ENCODE measurements around the gene VSNL1.
A peak's percentile ranks its signal among the peaks of the same experiment; 100 is the strongest.

Gene VSNL1

GRCh38 chr2:17610521-17610920 is 70.0 kb downstream of the VSNL1 start:
- H3K4me1 ChIP-seq (ENCODE audit: insufficient read depth, poor library complexity, severe bottlenecking), result peaks cover 6% of the 10 kb centered on the region
- no peaks in the 10 kb centered on the region for H3K9me3 ChIP-seq (ENCODE audit: severe bottlenecking)
- no peak for TF ChIP-seq CTCF (IDR thresholded peaks at IDR 0.05; ENCODE audit: poor library complexity, severe bottlenecking)
- H3K4me3 ChIP-seq (ENCODE audit: severe bottlenecking), result no peak overlapping the region
- DNase-seq (ENCODE audit: low spot score), result no peak
- H3K27me3 ChIP-seq (ENCODE audit: insufficient read depth, poor library complexity, severe bottlenecking), result no peaks in the 10 kb centered on the region
- H3K36me3 ChIP-seq (ENCODE audit: low read depth), result no peaks in the 10 kb centered on the region
- ATAC-seq (ENCODE audit: low read depth), result no peak
- H3K27ac ChIP-seq (ENCODE audit: poor library complexity, severe bottlenecking), result no peak overlapping the region

- no peak for TF ChIP-seq CTCF (IDR thresholded peaks at IDR 0.05; ENCODE audit: poor library complexity, severe bottlenecking)
- H3K4me1 ChIP-seq (ENCODE audit: insufficient read depth, poor library complexity, severe bottlenecking), result peaks cover 9% of the 10 kb centered on the region
- ATAC-seq (ENCODE audit: low read depth) (no peak), DNase-seq (ENCODE audit: low spot score) (no peak)
- no peaks in the 10 kb centered on the region for H3K9me3 ChIP-seq (ENCODE audit: severe bottlenecking)
- H3K36me3 ChIP-seq (ENCODE audit: low read depth), result no peaks in the 10 kb centered on the region
- H3K27ac ChIP-seq (ENCODE audit: poor library complexity, severe bottlenecking), result no peak overlapping the region
- no peaks in the 10 kb centered on the region for H3K27me3 ChIP-seq (ENCODE audit: insufficient read depth, poor library complexity, severe bottlenecking)
- H3K4me3 ChIP-seq (ENCODE audit: severe bottlenecking), result no peak overlapping the region
These were observed 70.5 kb downstream of the VSNL1 start for GRCh38 chr2:17611036-17611435.

GRCh38 chr2:17614174-17614930 is 73.9 kb downstream of the VSNL1 start:
- peak overlapping the region; percentile 78 for H3K27ac ChIP-seq (ENCODE audit: poor library complexity, severe bottlenecking)
- no peaks in the 10 kb centered on the region for H3K36me3 ChIP-seq (ENCODE audit: low read depth)
- no peak for ATAC-seq (ENCODE audit: low read depth)
- peaks cover 12% of the 10 kb centered on the region for H3K4me1 ChIP-seq (ENCODE audit: insufficient read depth, poor library complexity, severe bottlenecking)
- no peak for DNase-seq (ENCODE audit: low spot score)
- H3K9me3 ChIP-seq (ENCODE audit: severe bottlenecking), result no peaks in the 10 kb centered on the region
- TF ChIP-seq CTCF (IDR thresholded peaks at IDR 0.05; ENCODE audit: poor library complexity, severe bottlenecking), result no peak
- no peaks in the 10 kb centered on the region for H3K27me3 ChIP-seq (ENCODE audit: insufficient read depth, poor library complexity, severe bottlenecking)
- no peak overlapping the region for H3K4me3 ChIP-seq (ENCODE audit: severe bottlenecking)

- Histone ChIP-seq H3K4me3 (ENCODE audit: severe bottlenecking) (no peak overlapping the region), H3K4me1 (ENCODE audit: insufficient read depth, poor library complexity, severe bottlenecking) (peaks cover 17% of the 10 kb centered on the region), H3K9me3 (ENCODE audit: severe bottlenecking) (no peaks in the 10 kb centered on the region), H3K27ac (ENCODE audit: poor library complexity, severe bottlenecking) (peak overlapping the region; percentile 78), H3K36me3 (ENCODE audit: low read depth) (no peaks in the 10 kb centered on the region), H3K27me3 (ENCODE audit: insufficient read depth, poor library complexity, severe bottlenecking) (no peaks in the 10 kb centered on the region)
- no peak for DNase-seq (ENCODE audit: low spot score)
- TF ChIP-seq CTCF (IDR thresholded peaks at IDR 0.05; ENCODE audit: poor library complexity, severe bottlenecking), result no peak
- ATAC-seq (ENCODE audit: low read depth), result no peak
These were observed 74.7 kb downstream of the VSNL1 start for GRCh38 chr2:17615147-17615546.

- no peaks in the 10 kb centered on the region for H3K9me3 ChIP-seq (ENCODE audit: severe bottlenecking)
- peak; percentile 82 for ATAC-seq (ENCODE audit: low read depth)
- no peaks in the 10 kb centered on the region for H3K36me3 ChIP-seq (ENCODE audit: low read depth)
- H3K27ac ChIP-seq (ENCODE audit: poor library complexity, severe bottlenecking), result peak overlapping the region; percentile 78
- no peak for TF ChIP-seq CTCF (IDR thresholded peaks at IDR 0.05; ENCODE audit: poor library complexity, severe bottlenecking)
- no peak for DNase-seq (ENCODE audit: low spot score)
- no peaks in the 10 kb centered on the region for H3K27me3 ChIP-seq (ENCODE audit: insufficient read depth, poor library complexity, severe bottlenecking)
- H3K4me1 ChIP-seq (ENCODE audit: insufficient read depth, poor library complexity, severe bottlenecking), result peaks cover 23% of the 10 kb centered on the region
- H3K4me3 ChIP-seq (ENCODE audit: severe bottlenecking), result no peak overlapping the region
These were observed 75.3 kb downstream of the VSNL1 start for GRCh38 chr2:17615728-17616351.

Data from RWPE2 (cell line).